ENCODE data around the gene TENT5A.

TENT5A gene

GRCh38 chr6:81739230-81740195, 13.0 kb downstream of the TENT5A start:
- no peaks in the 10 kb centered on the region for H3K79me2 ChIP-seq (ENCODE audit: low read length)
- no peaks in the 10 kb centered on the region for H3K36me3 ChIP-seq (replicated peaks; ENCODE audit: low read depth, low read length)
- H3K4me1 ChIP-seq (ENCODE audit: low read length), result peaks cover 5% of the 10 kb centered on the region
- no peaks in the 10 kb centered on the region for H3K27me3 ChIP-seq (ENCODE audit: low read depth, low read length)
- no peaks in the 10 kb centered on the region for H3K9me3 ChIP-seq (ENCODE audit: insufficient read depth, low read length)
- H3K4me3 ChIP-seq (ENCODE audit: low read length), result no peak overlapping the region
- H3K9ac ChIP-seq (ENCODE audit: low read length), result no peak overlapping the region
- H3K27ac ChIP-seq (ENCODE audit: low read length), result no peak overlapping the region
- no peak overlapping the region for H3K4me2 ChIP-seq (ENCODE audit: low read length)
- no peak overlapping the region for H2AFZ ChIP-seq (ENCODE audit: low read depth, low read length)
- H4K20me1 ChIP-seq (ENCODE audit: insufficient read depth, low read length), result no peaks in the 10 kb centered on the region
- no peak for TF ChIP-seq EZH2phosphoT487 (IDR thresholded peaks at IDR 0.05; ENCODE audit: low read depth)
- TF ChIP-seq CTCF (IDR thresholded peaks at IDR 0.05; ENCODE audit: low read depth, low read length), result no peak

GRCh38 chr6:81736428-81736827, 16.1 kb downstream of the TENT5A start:
- H3K4me2 ChIP-seq (ENCODE audit: low read length), result no peak overlapping the region
- H3K9me3 ChIP-seq (ENCODE audit: insufficient read depth, low read length), result no peaks in the 10 kb centered on the region
- H2AFZ ChIP-seq (ENCODE audit: low read depth, low read length), result no peak overlapping the region
- no peaks in the 10 kb centered on the region for H3K36me3 ChIP-seq (replicated peaks; ENCODE audit: low read depth, low read length)
- H4K20me1 ChIP-seq (ENCODE audit: insufficient read depth, low read length), result no peaks in the 10 kb centered on the region
- H3K9ac ChIP-seq (ENCODE audit: low read length), result no peak overlapping the region
- no peak overlapping the region for H3K4me3 ChIP-seq (ENCODE audit: low read length)
- no peaks in the 10 kb centered on the region for H3K4me1 ChIP-seq (ENCODE audit: low read length)
- no peaks in the 10 kb centered on the region for H3K27me3 ChIP-seq (ENCODE audit: low read depth, low read length)
- H3K27ac ChIP-seq (ENCODE audit: low read length), result no peak overlapping the region
- no peaks in the 10 kb centered on the region for H3K79me2 ChIP-seq (ENCODE audit: low read length)
- TF ChIP-seq CTCF (IDR thresholded peaks at IDR 0.05; ENCODE audit: low read depth, low read length) (no peak), EZH2phosphoT487 (IDR thresholded peaks at IDR 0.05; ENCODE audit: low read depth) (no peak)

- H3K4me2 ChIP-seq (ENCODE audit: low read length), result no peak overlapping the region
- H3K36me3 ChIP-seq (replicated peaks; ENCODE audit: low read depth, low read length), result no peaks in the 10 kb centered on the region
- H4K20me1 ChIP-seq (ENCODE audit: insufficient read depth, low read length), result no peaks in the 10 kb centered on the region
- TF ChIP-seq CTCF (IDR thresholded peaks at IDR 0.05; ENCODE audit: low read depth, low read length), result no peak
- TF ChIP-seq EZH2phosphoT487 (IDR thresholded peaks at IDR 0.05; ENCODE audit: low read depth), result no peak
- H3K9me3 ChIP-seq (ENCODE audit: insufficient read depth, low read length), result no peaks in the 10 kb centered on the region
- no peaks in the 10 kb centered on the region for H3K79me2 ChIP-seq (ENCODE audit: low read length)
- H3K9ac ChIP-seq (ENCODE audit: low read length), result no peak overlapping the region
- no peaks in the 10 kb centered on the region for H3K4me1 ChIP-seq (ENCODE audit: low read length)
- no peak overlapping the region for H2AFZ ChIP-seq (ENCODE audit: low read depth, low read length)
- H3K27me3 ChIP-seq (ENCODE audit: low read depth, low read length), result no peaks in the 10 kb centered on the region
- no peak overlapping the region for H3K4me3 ChIP-seq (ENCODE audit: low read length)
- no peak overlapping the region for H3K27ac ChIP-seq (ENCODE audit: low read length)
Measured at GRCh38 chr6:81735756-81736380, 16.6 kb downstream of the TENT5A start.

GRCh38 chr6:81734500-81735150, 17.9 kb downstream of the TENT5A start:
- no peak overlapping the region for H3K27ac ChIP-seq (ENCODE audit: low read length)
- no peaks in the 10 kb centered on the region for H3K4me1 ChIP-seq (ENCODE audit: low read length)
- no peaks in the 10 kb centered on the region for H3K79me2 ChIP-seq (ENCODE audit: low read length)
- no peak overlapping the region for H3K9ac ChIP-seq (ENCODE audit: low read length)
- no peaks in the 10 kb centered on the region for H3K36me3 ChIP-seq (replicated peaks; ENCODE audit: low read depth, low read length)
- no peak overlapping the region for H2AFZ ChIP-seq (ENCODE audit: low read depth, low read length)
- no peaks in the 10 kb centered on the region for H4K20me1 ChIP-seq (ENCODE audit: insufficient read depth, low read length)
- H3K4me3 ChIP-seq (ENCODE audit: low read length), result no peak overlapping the region
- H3K9me3 ChIP-seq (ENCODE audit: insufficient read depth, low read length), result no peaks in the 10 kb centered on the region
- no peak for TF ChIP-seq EZH2phosphoT487 (IDR thresholded peaks at IDR 0.05; ENCODE audit: low read depth)
- no peak for TF ChIP-seq CTCF (IDR thresholded peaks at IDR 0.05; ENCODE audit: low read depth, low read length)
- H3K27me3 ChIP-seq (ENCODE audit: low read depth, low read length), result no peaks in the 10 kb centered on the region
- no peak overlapping the region for H3K4me2 ChIP-seq (ENCODE audit: low read length)

Data from OCI-LY3 (cell line).